Neural crest cell (in vitro differentiated cells): ENCODE measurements around the gene TMEM80. TPM values are rescaled to one million over a fixed set of nuclear protein-coding genes. Genes with fewer than 3 reads are reported as not detected.

Source experiments
- DNase-seq: peaks from one replicate; pipeline ENCODE4 v3.0.0; 2021; ENCODE audit warnings: low read depth, mixed read lengths, low spot score
- H3K27ac Mint-ChIP-seq: one replicate; pipeline ENCODE4 v1.8.0; 2021; ENCODE audit warnings: mild to moderate bottlenecking, mixed read lengths; ENCODE audit not compliant: unreplicated experiment
- H3K27me3 Mint-ChIP-seq: 2 replicates; pipeline ENCODE4 v1.8.0; 2021; ENCODE audit warnings: low read depth, mild to moderate bottlenecking, mixed read lengths
- H3K36me3 Mint-ChIP-seq: 2 replicates; pipeline ENCODE4 v1.8.0; 2021; ENCODE audit warnings: low read depth, mild to moderate bottlenecking, mixed read lengths
- H3K4me1 Mint-ChIP-seq: 2 replicates; pipeline ENCODE4 v1.8.0; 2021; ENCODE audit warnings: mixed read lengths
- H3K4me3 Mint-ChIP-seq: one replicate; pipeline ENCODE4 v1.8.0; 2021; ENCODE audit warnings: mild to moderate bottlenecking, mixed read lengths
- H3K9me3 Mint-ChIP-seq: 2 replicates; pipeline ENCODE4 v1.8.0; 2021; ENCODE audit warnings: mixed read lengths
- total RNA-seq: library from RNA; stranded (reverse); gene quantifications from 2 replicates; pipeline ENCODE4 v1.2.1, GENCODE V29; 2021
- TF ChIP-seq, protein P1 (sequence below): fragments of 200-600 bp; sonication (generic); conservative IDR thresholded peaks from 2 replicates; pipeline ENCODE4 v1.5.0; 2021; ENCODE audit warnings: antibody characterized with exemption, mild to moderate bottlenecking

The TMEM80 gene
- total RNA-seq, 1 donor from 2014 or later, result 26.8 TPM

- peaks cover 8% of the 10 kb centered on the region for H3K4me1 Mint-ChIP-seq
- no peaks in the 10 kb centered on the region for H3K36me3 Mint-ChIP-seq
- H3K9me3 Mint-ChIP-seq, result no peaks in the 10 kb centered on the region
- H3K27ac Mint-ChIP-seq, result no peak overlapping the region
- no peak overlapping the region for H3K4me3 Mint-ChIP-seq
- TF ChIP-seq, protein P1, sequence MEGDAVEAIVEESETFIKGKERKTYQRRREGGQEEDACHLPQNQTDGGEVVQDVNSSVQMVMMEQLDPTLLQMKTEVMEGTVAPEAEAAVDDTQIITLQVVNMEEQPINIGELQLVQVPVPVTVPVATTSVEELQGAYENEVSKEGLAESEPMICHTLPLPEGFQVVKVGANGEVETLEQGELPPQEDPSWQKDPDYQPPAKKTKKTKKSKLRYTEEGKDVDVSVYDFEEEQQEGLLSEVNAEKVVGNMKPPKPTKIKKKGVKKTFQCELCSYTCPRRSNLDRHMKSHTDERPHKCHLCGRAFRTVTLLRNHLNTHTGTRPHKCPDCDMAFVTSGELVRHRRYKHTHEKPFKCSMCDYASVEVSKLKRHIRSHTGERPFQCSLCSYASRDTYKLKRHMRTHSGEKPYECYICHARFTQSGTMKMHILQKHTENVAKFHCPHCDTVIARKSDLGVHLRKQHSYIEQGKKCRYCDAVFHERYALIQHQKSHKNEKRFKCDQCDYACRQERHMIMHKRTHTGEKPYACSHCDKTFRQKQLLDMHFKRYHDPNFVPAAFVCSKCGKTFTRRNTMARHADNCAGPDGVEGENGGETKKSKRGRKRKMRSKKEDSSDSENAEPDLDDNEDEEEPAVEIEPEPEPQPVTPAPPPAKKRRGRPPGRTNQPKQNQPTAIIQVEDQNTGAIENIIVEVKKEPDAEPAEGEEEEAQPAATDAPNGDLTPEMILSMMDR, result no peak
- H3K27me3 Mint-ChIP-seq, result peaks cover 57% of the 10 kb centered on the region
- DNase-seq, result no peak
Observed at GRCh38 chr11:726278-727220, 30.9 kb downstream of the TMEM80 start.

DNA sequence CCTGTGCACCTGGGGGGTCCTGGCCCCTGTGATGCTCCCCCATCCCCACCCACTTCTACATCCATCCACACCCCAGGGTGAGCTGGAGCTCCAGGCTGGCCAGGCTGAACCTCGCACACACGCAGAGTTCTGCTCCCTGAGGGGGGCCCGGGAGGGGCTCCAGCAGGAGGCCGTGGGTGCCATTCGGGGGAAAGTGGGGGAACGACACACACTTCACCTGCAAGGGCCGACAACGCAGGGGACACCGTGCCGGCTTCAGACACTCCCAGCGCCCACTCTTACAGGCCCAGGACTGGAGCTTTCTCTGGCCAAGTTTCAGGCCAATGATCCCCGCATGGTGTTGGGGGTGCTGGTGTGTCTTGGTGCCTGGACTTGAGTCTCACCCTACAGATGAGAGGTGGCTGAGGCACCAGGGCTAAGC is 31.7 kb downstream of the TMEM80 start:
- H3K27me3 Mint-ChIP-seq, result peaks cover 54% of the 10 kb centered on the region
- DNase-seq, result no peak
- H3K4me3 Mint-ChIP-seq, result no peak overlapping the region
- H3K4me1 Mint-ChIP-seq, result peaks cover 8% of the 10 kb centered on the region
- TF ChIP-seq, protein P1, result no peak
- no peak overlapping the region for H3K27ac Mint-ChIP-seq
- no peaks in the 10 kb centered on the region for H3K9me3 Mint-ChIP-seq
- H3K36me3 Mint-ChIP-seq, result no peaks in the 10 kb centered on the region

GRCh38 chr11:727859-728748 is 32.5 kb downstream of the TMEM80 start:
- H3K27ac Mint-ChIP-seq, result no peak overlapping the region
- peaks cover 51% of the 10 kb centered on the region for H3K27me3 Mint-ChIP-seq
- DNase-seq, result peak; percentile 79
- H3K36me3 Mint-ChIP-seq, result no peaks in the 10 kb centered on the region
- no peak overlapping the region for H3K4me3 Mint-ChIP-seq
- H3K4me1 Mint-ChIP-seq, result peaks cover 8% of the 10 kb centered on the region
- TF ChIP-seq, protein P1, result peak; percentile 95
- no peaks in the 10 kb centered on the region for H3K9me3 Mint-ChIP-seq

GRCh38 chr11:728901-729491 is 33.4 kb downstream of the TMEM80 start:
- TF ChIP-seq, protein P1, result no peak
- H3K9me3 Mint-ChIP-seq, result no peaks in the 10 kb centered on the region
- no peak overlapping the region for H3K4me3 Mint-ChIP-seq
- H3K4me1 Mint-ChIP-seq, result peaks cover 8% of the 10 kb centered on the region
- no peak overlapping the region for H3K27ac Mint-ChIP-seq
- no peaks in the 10 kb centered on the region for H3K36me3 Mint-ChIP-seq
- DNase-seq, result no peak
- H3K27me3 Mint-ChIP-seq, result peaks cover 44% of the 10 kb centered on the region

DNA sequence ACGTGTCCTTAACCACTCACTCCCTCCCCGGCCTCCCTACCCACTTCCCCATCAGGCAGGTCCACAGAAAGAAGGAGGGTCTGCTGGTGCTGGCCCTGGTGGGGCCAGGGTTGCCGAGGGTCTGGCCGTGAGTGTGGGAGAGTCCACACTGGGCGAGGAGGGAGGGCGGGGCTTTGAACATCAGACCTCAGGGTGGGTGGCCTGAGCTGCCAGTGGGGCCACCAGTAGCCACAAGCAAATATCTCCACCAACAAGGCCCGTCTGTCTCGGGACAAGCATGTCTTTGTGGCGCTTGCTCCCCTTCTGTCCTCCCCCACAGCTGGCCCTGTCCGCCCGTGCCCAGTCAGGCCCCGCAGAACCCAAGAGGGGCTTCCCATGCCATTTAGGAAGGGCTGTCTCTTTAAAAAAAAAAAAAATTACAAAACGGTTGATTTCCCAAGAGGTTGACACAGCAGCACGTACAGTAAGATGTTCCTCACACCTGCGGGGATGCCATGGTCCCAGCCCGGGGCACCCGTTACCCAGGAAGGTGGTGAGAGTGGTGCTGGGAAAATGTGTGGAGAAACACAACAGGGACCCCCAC is 34.0 kb downstream of the TMEM80 start:
- H3K36me3 Mint-ChIP-seq, result no peaks in the 10 kb centered on the region
- peaks cover 39% of the 10 kb centered on the region for H3K27me3 Mint-ChIP-seq
- H3K4me1 Mint-ChIP-seq, result peaks cover 8% of the 10 kb centered on the region
- peak overlapping the region; percentile 48 for H3K4me3 Mint-ChIP-seq
- no peak for DNase-seq
- TF ChIP-seq, protein P1, result no peak
- H3K27ac Mint-ChIP-seq, result peak overlapping the region; percentile 70
- H3K9me3 Mint-ChIP-seq, result no peaks in the 10 kb centered on the region
